Endothelial cell of umbilical vein (primary cell): Measurements from ENCODE around the gene BCL11A. TPM values are rescaled to one million over a fixed set of nuclear protein-coding genes. Genes with fewer than 3 reads are reported as not detected.

Experiments used
- BruUV-seq: library from RNA; stranded (reverse); fragments of 400-500 nt; replicated peaks from 2 replicates; lab custom pipeline; 2021; lab: Mats Ljungman, UMichigan
- CTCF ChIA-PET: fragments of 300-600, 350-600 bp; sonication (Branson Sonifier 250); formaldehyde crosslinking; loops from one replicate; lab custom pipeline; 2021; ENCODE audit warnings: antibody characterized with exemption, inconsistent platforms; lab: Charles Lee
- POLR2A ChIA-PET: fragments of 300-600, 350-600 bp; sonication (Branson Sonifier 250); formaldehyde crosslinking; loops from one replicate; lab custom pipeline; 2021; ENCODE audit warnings: antibody characterized with exemption, inconsistent platforms; lab: Charles Lee
- DNase-seq: peaks from one replicate; pipeline ENCODE4 v3.0.0-alpha.2; 2011; ENCODE audit warnings: low read depth, low spot score
- FAIRE-seq: peaks from 2 replicates; lab custom pipeline; 2011; peaks lifted over from hg19 to GRCh38; lab: Jason Lieb, UNC
- H2AFZ ChIP-seq: 2 replicates; pipeline ENCODE4 v1.6.0; 2012; ENCODE audit warnings: low read depth, low read length, control low read depth, inconsistent platforms
- H3K27ac ChIP-seq: 2 replicates; pipeline ENCODE4 v1.5.1; 2011; ENCODE audit warnings: low read depth, mild to moderate bottlenecking, control low read depth, low read length, moderate library complexity; ENCODE audit not compliant: insufficient read depth
- H3K27me3 ChIP-seq, 2 experiments: 2 replicates each; pipeline versions ENCODE4 v1.6.0 to v1.6.1; 2011; ENCODE audit warnings: low read length in 2 of 2, mixed read lengths in 1 of 2; ENCODE audit not compliant: control insufficient read depth in 2 of 2, insufficient read depth in 2 of 2
- H3K36me3 ChIP-seq, 2 experiments: 2 replicates in 1 of 2; 3 replicates in 1 of 2; pipeline ENCODE4 v1.5.1; 2011; ENCODE audit warnings: low read length in 2 of 2, mild to moderate bottlenecking in 1 of 2, moderate library complexity in 1 of 2; ENCODE audit not compliant: control insufficient read depth in 2 of 2, insufficient read depth in 2 of 2; ENCODE audit errors: extremely low read depth in 1 of 2
- H3K4me1 ChIP-seq: 3 replicates; pipeline ENCODE4 v1.5.1; 2011; ENCODE audit warnings: mild to moderate bottlenecking, low read length; ENCODE audit not compliant: control insufficient read depth, insufficient read depth; ENCODE audit errors: extremely low read depth
- H3K4me2 ChIP-seq: 2 replicates; pipeline ENCODE4 v1.6.1; 2011; ENCODE audit warnings: low read length, control low read depth, mixed read lengths; ENCODE audit not compliant: insufficient read depth
- H3K4me3 ChIP-seq, 3 experiments: fragments of 200-600 bp in 1 of 3; sonication (generic), shearing (Covaris generic) in 1 of 3; replicated peaks in 1 of 3; 2 replicates each; pipeline ENCODE4 v1.5.1; 2011 to 2016; ENCODE audit warnings: control low read depth in 3 of 3, low read length in 3 of 3, mild to moderate bottlenecking in 2 of 3, inconsistent platforms in 1 of 3, low read depth in 1 of 3, moderate library complexity in 1 of 3; ENCODE audit not compliant: insufficient read depth in 1 of 3
- H3K79me2 ChIP-seq: 2 replicates; pipeline ENCODE4 v1.6.0; 2012; ENCODE audit warnings: low read length, inconsistent platforms; ENCODE audit not compliant: control insufficient read depth, insufficient read depth
- H3K9ac ChIP-seq: replicated peaks from 2 replicates; pipeline ENCODE3; 2011; ENCODE audit warnings: low read length, control low read depth; ENCODE audit not compliant: insufficient read depth; ENCODE audit errors: extremely low read depth
- H3K9me1 ChIP-seq: replicated peaks from 3 replicates; pipeline ENCODE4 v1.6.0; 2011; ENCODE audit warnings: mild to moderate bottlenecking, low read length; ENCODE audit not compliant: control insufficient read depth, insufficient read depth; ENCODE audit errors: extremely low read depth
- H3K9me3 ChIP-seq: replicated peaks from 2 replicates; pipeline ENCODE4 v1.5.1; 2012; ENCODE audit warnings: low read length, inconsistent platforms; ENCODE audit not compliant: control insufficient read depth, insufficient read depth
- H4K20me1 ChIP-seq: replicated peaks from 2 replicates; pipeline ENCODE3; 2011; ENCODE audit warnings: mild to moderate bottlenecking, low read length; ENCODE audit not compliant: control insufficient read depth, insufficient read depth; ENCODE audit errors: extremely low read depth
- CTCF ChIP-seq, 2 donors: IDR thresholded peaks; 1 replicate in 1 of 2; 2 replicates in 1 of 2; pipeline ENCODE4 v1.5.1; 2011; ENCODE audit warnings: low read length in 2 of 2, mild to moderate bottlenecking in 2 of 2, moderate library complexity in 2 of 2, control low read depth in 1 of 2, inconsistent platforms in 1 of 2, low read depth in 1 of 2; ENCODE audit not compliant: insufficient read depth in 1 of 2; ENCODE audit errors: extremely low read depth in 1 of 2
- EZH2 ChIP-seq: IDR thresholded peaks from 2 replicates; pipeline ENCODE4 v1.6.1; 2012; ENCODE audit warnings: borderline replicate concordance, low read depth, mild to moderate bottlenecking, moderate library complexity, low read length, inconsistent platforms; ENCODE audit not compliant: severe bottlenecking
- FOS ChIP-seq: IDR thresholded peaks from 2 replicates; pipeline ENCODE4 v1.6.1; 2011; ENCODE audit warnings: mild to moderate bottlenecking, low read length, moderate library complexity, borderline replicate concordance; ENCODE audit not compliant: insufficient read depth
- GATA2 ChIP-seq: IDR thresholded peaks from 2 replicates; pipeline ENCODE4 v1.7.0; 2011; ENCODE audit warnings: low read depth, mild to moderate bottlenecking, moderate library complexity, mixed read lengths, low read length; ENCODE audit not compliant: insufficient read length, insufficient read depth
- JUN ChIP-seq: IDR thresholded peaks from 2 replicates; pipeline ENCODE4 v1.6.1; 2011; ENCODE audit warnings: borderline replicate concordance, low read depth; ENCODE audit not compliant: insufficient read length, insufficient read depth
- MAX ChIP-seq: IDR thresholded peaks from 2 replicates; pipeline ENCODE4 v1.6.1; 2011; ENCODE audit not compliant: insufficient read depth, insufficient read length
- MYC ChIP-seq: IDR thresholded peaks from one replicate; pipeline ENCODE4 v1.6.1; 2011; ENCODE audit warnings: mild to moderate bottlenecking, low read depth, low read length
- POLR2A ChIP-seq: IDR thresholded peaks from 2 replicates; pipeline ENCODE4 v1.6.1; 2012; ENCODE audit warnings: low read depth, mild to moderate bottlenecking, control low read depth, low read length
- POLR2AphosphoS5 ChIP-seq: IDR thresholded peaks from 2 replicates; pipeline ENCODE4 v1.6.1; 2012; ENCODE audit warnings: low read depth, mild to moderate bottlenecking, control low read depth, low read length, moderate library complexity; ENCODE audit not compliant: insufficient read depth
- dilution Hi-C: fragments of 300-500 bp; cut with MboI; formaldehyde crosslinking; loops from one replicate; pipeline ENCODE4 v1.15.0; 2019; ENCODE audit warnings: low sequenced_read_pairs; ENCODE audit not compliant: extremely low pct_ligation_motif_present
- intact Hi-C: fragments of 100-400 bp; cut with micrococcal nuclease; formaldehyde crosslinking; loops from one replicate; pipeline ENCODE4 v1.10.0; 2022
- polyA plus RNA-seq, 4 experiments: library from polyadenylated mRNA; depleted of rRNA in 3 of 4; stranded (reverse) in 3 of 4; unstranded in 1 of 4; fragments of >200 nt; gene quantifications; 2 replicates each; pipeline versions ENCODE4 v1.2.1 to v1.2.3, GENCODE V29; 2011 to 2012; ENCODE audit warnings: missing spikeins in 1 of 4
- total RNA-seq: library from RNA; stranded (reverse); gene quantifications from 2 replicates; pipeline ENCODE4 v1.2.3, GENCODE V29; 2021

Gene BCL11A
- total and polyA plus RNA-seq, 2 donors (not counting 3 experiments of a cell fraction or from before 2014, with no cell fraction given), result 0.12 to 0.88 TPM

DNA sequence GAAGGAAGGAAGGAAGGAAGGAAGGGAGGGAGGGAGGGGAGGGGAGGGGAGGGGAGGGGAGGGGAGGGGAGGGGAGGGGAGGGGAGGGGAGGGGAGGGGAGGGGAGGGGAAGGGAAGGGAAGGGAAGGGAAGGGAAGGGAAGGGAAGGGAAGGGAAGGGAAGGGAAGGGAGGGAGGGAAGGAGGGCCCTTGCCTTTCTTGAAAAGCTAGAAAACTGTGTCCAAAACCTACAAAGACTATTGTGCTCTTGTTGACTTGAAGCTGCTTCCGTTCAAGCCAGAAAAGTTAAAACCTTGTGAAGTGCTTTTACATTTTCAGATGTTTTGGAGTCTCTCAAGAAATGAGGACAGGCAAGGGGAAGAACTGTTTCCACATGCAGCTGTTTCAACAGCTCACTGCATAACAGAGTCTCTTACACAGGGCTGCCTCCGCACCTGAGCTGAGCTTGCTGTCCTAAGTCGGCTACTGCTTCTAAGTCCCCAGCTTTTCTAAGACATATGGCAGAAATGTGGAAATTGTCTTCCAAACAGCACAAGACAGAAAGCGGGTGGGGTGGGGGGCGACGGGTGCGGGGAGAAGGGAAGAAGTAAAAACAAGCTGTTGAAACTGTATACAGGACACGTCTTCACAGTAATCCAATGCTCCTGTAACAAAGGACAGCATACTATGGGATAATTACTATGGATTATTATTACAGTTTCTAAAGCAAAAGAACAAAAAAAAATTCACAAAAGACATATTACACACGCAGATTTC is 46.1 kb downstream of the BCL11A start:
- no peak overlapping the region for H3K27ac ChIP-seq
- H3K4me3 ChIP-seq, result no peak overlapping the region
- ChIA-PET CTCF (no interaction called here), POLR2A (no interaction called here)
- intact Hi-C loops (no loop called here), dilution Hi-C loops (no loop called here)
- no peak for TF ChIP-seq FOS
- no peak for TF ChIP-seq JUN
- TF ChIP-seq POLR2A, result no peak
- TF ChIP-seq EZH2, result no peak
- TF ChIP-seq GATA2, result no peak
- no peak for TF ChIP-seq MYC
- TF ChIP-seq MAX, result no peak
- no peak overlapping the region for H3K9ac ChIP-seq
- FAIRE-seq (no peak), DNase-seq (no peak)
- no peaks in the 10 kb centered on the region for H3K4me1 ChIP-seq
- H3K9me1 ChIP-seq, result no peaks in the 10 kb centered on the region
- no peak overlapping the region for H3K4me2 ChIP-seq
- no peaks in the 10 kb centered on the region for H4K20me1 ChIP-seq
- H3K27me3 ChIP-seq, result no peaks in the 10 kb centered on the region
- no peaks in the 10 kb centered on the region for H3K9me3 ChIP-seq
- H2AFZ ChIP-seq, result no peak overlapping the region
- no peaks in the 10 kb centered on the region for H3K36me3 ChIP-seq
- no TSS peak for BruUV-seq
- H3K79me2 ChIP-seq, result no peaks in the 10 kb centered on the region

GRCh38 chr2:60505880-60506260 is 47.6 kb downstream of the BCL11A start:
- H3K4me1 ChIP-seq, result no peaks in the 10 kb centered on the region
- H3K27ac ChIP-seq, result no peak overlapping the region
- dilution Hi-C loops, result no loop called here
- intact Hi-C loops, result no loop called here
- H4K20me1 ChIP-seq, result no peaks in the 10 kb centered on the region
- H3K9ac ChIP-seq, result no peak overlapping the region
- H3K4me3 ChIP-seq, result no peak overlapping the region
- H2AFZ ChIP-seq, result no peak overlapping the region
- no peaks in the 10 kb centered on the region for H3K79me2 ChIP-seq
- DNase-seq (no peak), FAIRE-seq (no peak)
- POLR2A ChIA-PET, result no interaction called here
- H3K9me1 ChIP-seq, result no peaks in the 10 kb centered on the region
- CTCF ChIA-PET, result no interaction called here
- TF ChIP-seq EZH2 (no peak), GATA2 (no peak), FOS (no peak), CTCF (IDR thresholded peaks at IDR 0.05; ENCODE audit: extremely low read depth in 1 of 2, insufficient read depth in 1 of 2, low read depth in 1 of 2, low read length in 2 of 2) (no peak), MYC (no peak), JUN (no peak), POLR2A (no peak), POLR2AphosphoS5 (no peak), MAX (no peak)
- no peaks in the 10 kb centered on the region for H3K27me3 ChIP-seq
- no peaks in the 10 kb centered on the region for H3K9me3 ChIP-seq
- H3K4me2 ChIP-seq, result no peak overlapping the region
- H3K36me3 ChIP-seq, result no peaks in the 10 kb centered on the region
- BruUV-seq, result no TSS peak
